ENCODE measurements around the gene CNOT9. TPM values are rescaled to one million over a fixed set of nuclear protein-coding genes. Genes with fewer than 3 reads are reported as not detected.

The CNOT9 gene
- total and polyA plus RNA-seq, 2 donors (not counting 1 experiment from before 2014, with no cell fraction given) = 28.0 to 54.5 TPM

DNA sequence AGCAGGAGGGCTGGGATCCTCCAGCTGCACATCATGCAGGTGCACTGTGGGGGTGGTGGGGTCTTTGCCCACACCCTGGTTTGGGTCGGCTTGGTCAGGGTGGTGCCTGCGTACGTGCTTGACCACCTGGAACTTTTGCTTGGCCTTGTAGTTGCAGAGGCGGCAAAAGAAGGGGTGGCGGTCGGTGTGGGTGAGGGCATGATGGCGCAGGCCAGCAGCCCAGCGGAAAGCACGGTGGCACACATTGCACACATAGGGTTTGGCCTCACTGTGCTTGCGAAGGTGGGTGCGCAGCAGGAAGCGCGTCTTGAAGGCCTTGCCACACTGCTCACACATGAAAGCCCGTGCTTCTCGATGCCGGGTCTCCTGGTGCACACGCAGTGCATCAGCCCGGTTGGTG, 69.7 kb downstream of the CNOT9 start:
- Mint-ChIP-seq H3K27ac (no peak overlapping the region), H3K4me1 (no peaks in the 10 kb centered on the region), H3K4me3 (no peak overlapping the region), H3K9me3 (ENCODE audit: insufficient read depth) (no peaks in the 10 kb centered on the region), H3K27me3 (no peaks in the 10 kb centered on the region)
- ChIA-PET POLR2A (no interaction called here), CTCF (no interaction called here)
- no peak for DNase-seq
- Histone ChIP-seq H3K27ac (ENCODE audit: low read length in 2 of 2) (no peak overlapping the region), H3K36me3 (replicated peaks in 1 of 2; ENCODE audit: control extremely low read depth in 1 of 2, control insufficient read depth in 1 of 2, extremely low read depth in 1 of 2, insufficient read depth in 2 of 2, low read length in 1 of 2) (peaks cover 5 to 86% of the 10 kb centered on the region in 2 experiments), H3K4me1 (ENCODE audit: control insufficient read depth in 2 of 2, insufficient read depth in 2 of 2, low read length in 2 of 2) (no peaks in the 10 kb centered on the region), H2AFZ (ENCODE audit: insufficient read depth, low read depth, low read length, poor library complexity, severe bottlenecking) (no peak overlapping the region), H3K9me3 (ENCODE audit: control extremely low read depth in 1 of 3, control insufficient read depth in 2 of 3, insufficient read depth in 1 of 3, low read length in 2 of 3) (no peaks in the 10 kb centered on the region), H3K4me3 (ENCODE audit: control extremely low read depth in 1 of 5, extremely low read depth in 1 of 5, insufficient read depth in 1 of 5, low read depth in 2 of 5, low read length in 4 of 5) (no peak overlapping the region), H3K4me2 (replicated peaks; ENCODE audit: low read depth, low read length, poor library complexity, severe bottlenecking) (no peak overlapping the region), H4K20me1 (ENCODE audit: control insufficient read depth, insufficient read depth, low read length, poor library complexity, severe bottlenecking) (no peaks in the 10 kb centered on the region), H3K79me2 (ENCODE audit: control insufficient read depth, insufficient read depth, low read length) (no peaks in the 10 kb centered on the region), H3K9ac (ENCODE audit: low read length) (no peak overlapping the region), H3K27me3 (replicated peaks in 1 of 4; ENCODE audit: control extremely low read depth in 1 of 4, control insufficient read depth in 3 of 4, insufficient read depth in 4 of 4, low read length in 3 of 4) (no peaks in the 10 kb centered on the region)
- WGBS (ENCODE audit: insufficient coverage) = 98% methylated on average over 18 of the region's 18 CpGs
- no peak for ATAC-seq (ENCODE audit: low read depth)
- intact Hi-C loops (cut with micrococcal nuclease) = no loop called here
- TF ChIP-seq EZH2 (IDR thresholded peaks at IDR 0.05; ENCODE audit: borderline replicate concordance, insufficient read depth, low read depth, low read length, poor library complexity, severe bottlenecking) = no peak
- TF ChIP-seq CTCF (IDR thresholded peaks at IDR 0.05) = no peak

- H3K27ac ChIP-seq (ENCODE audit: low read length in 2 of 2) = no peak overlapping the region
- POLR2A ChIA-PET = interaction anchor here (0.7 kb wide), 1 partner anchor 18 kb away, joined by 3 read pairs; no protein-coding TSS in a partner anchor
- H3K4me3 ChIP-seq (ENCODE audit: control extremely low read depth in 1 of 5, extremely low read depth in 1 of 5, insufficient read depth in 1 of 5, low read depth in 2 of 5, low read length in 4 of 5) = no peak overlapping the region
- Mint-ChIP-seq H3K4me3 (no peak overlapping the region), H3K27ac (no peak overlapping the region), H3K27me3 (no peaks in the 10 kb centered on the region), H3K9me3 (ENCODE audit: insufficient read depth) (no peaks in the 10 kb centered on the region), H3K4me1 (peaks cover 3% of the 10 kb centered on the region)
- no peak overlapping the region for H3K4me2 ChIP-seq (replicated peaks; ENCODE audit: low read depth, low read length, poor library complexity, severe bottlenecking)
- no peak overlapping the region for H3K9ac ChIP-seq (ENCODE audit: low read length)
- H2AFZ ChIP-seq (ENCODE audit: insufficient read depth, low read depth, low read length, poor library complexity, severe bottlenecking) = no peak overlapping the region
- DNase-seq (no peak), ATAC-seq (ENCODE audit: low read depth) (no peak)
- no peaks in the 10 kb centered on the region for H3K4me1 ChIP-seq (ENCODE audit: control insufficient read depth in 2 of 2, insufficient read depth in 2 of 2, low read length in 2 of 2)
- CTCF ChIA-PET = no interaction called here
- peaks cover 15 to 79% of the 10 kb centered on the region in 2 experiments for H3K36me3 ChIP-seq (replicated peaks in 1 of 2; ENCODE audit: control extremely low read depth in 1 of 2, control insufficient read depth in 1 of 2, extremely low read depth in 1 of 2, insufficient read depth in 2 of 2, low read length in 1 of 2)
- no peaks in the 10 kb centered on the region for H4K20me1 ChIP-seq (ENCODE audit: control insufficient read depth, insufficient read depth, low read length, poor library complexity, severe bottlenecking)
- intact Hi-C loops (cut with micrococcal nuclease) = no loop called here
- 99% methylated on average over 18 of the region's 18 CpGs for whole genome bisulfite sequencing (ENCODE audit: insufficient coverage)
- no peaks in the 10 kb centered on the region for H3K9me3 ChIP-seq (ENCODE audit: control extremely low read depth in 1 of 3, control insufficient read depth in 2 of 3, insufficient read depth in 1 of 3, low read length in 2 of 3)
- TF ChIP-seq EZH2 (IDR thresholded peaks at IDR 0.05; ENCODE audit: borderline replicate concordance, insufficient read depth, low read depth, low read length, poor library complexity, severe bottlenecking) = no peak
- TF ChIP-seq CTCF (IDR thresholded peaks at IDR 0.05) = no peak
- no peaks in the 10 kb centered on the region for H3K27me3 ChIP-seq (replicated peaks in 1 of 4; ENCODE audit: control extremely low read depth in 1 of 4, control insufficient read depth in 3 of 4, insufficient read depth in 4 of 4, low read length in 3 of 4)
- peaks cover 11% of the 10 kb centered on the region for H3K79me2 ChIP-seq (ENCODE audit: control insufficient read depth, insufficient read depth, low read length)
Measured at GRCh38 chr2:218642121-218642656, 73.5 kb downstream of the CNOT9 start.
